ENCODE results near the gene RAB38.

DNA sequence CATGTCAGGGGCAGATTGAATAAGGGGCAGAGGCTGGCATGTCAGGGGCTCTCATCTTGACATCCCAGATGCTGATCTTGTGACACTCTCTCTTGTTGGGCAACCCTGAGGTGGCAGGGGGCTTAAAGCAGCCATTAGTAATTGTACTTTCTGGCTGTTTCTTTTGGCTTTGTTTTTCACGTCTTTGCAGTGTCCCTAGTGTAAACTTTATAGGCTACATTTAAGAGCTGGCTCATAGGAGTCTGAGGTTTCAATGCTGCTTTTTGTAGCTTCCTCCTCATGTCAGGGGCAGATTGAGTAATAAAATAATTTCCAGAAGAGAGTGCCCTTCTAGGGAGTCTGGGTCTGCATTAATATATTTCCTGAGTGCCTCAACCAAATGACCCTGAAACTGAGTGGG lies 86.1 kb downstream of the RAB38 start:
- TF ChIP-seq, protein P1, sequence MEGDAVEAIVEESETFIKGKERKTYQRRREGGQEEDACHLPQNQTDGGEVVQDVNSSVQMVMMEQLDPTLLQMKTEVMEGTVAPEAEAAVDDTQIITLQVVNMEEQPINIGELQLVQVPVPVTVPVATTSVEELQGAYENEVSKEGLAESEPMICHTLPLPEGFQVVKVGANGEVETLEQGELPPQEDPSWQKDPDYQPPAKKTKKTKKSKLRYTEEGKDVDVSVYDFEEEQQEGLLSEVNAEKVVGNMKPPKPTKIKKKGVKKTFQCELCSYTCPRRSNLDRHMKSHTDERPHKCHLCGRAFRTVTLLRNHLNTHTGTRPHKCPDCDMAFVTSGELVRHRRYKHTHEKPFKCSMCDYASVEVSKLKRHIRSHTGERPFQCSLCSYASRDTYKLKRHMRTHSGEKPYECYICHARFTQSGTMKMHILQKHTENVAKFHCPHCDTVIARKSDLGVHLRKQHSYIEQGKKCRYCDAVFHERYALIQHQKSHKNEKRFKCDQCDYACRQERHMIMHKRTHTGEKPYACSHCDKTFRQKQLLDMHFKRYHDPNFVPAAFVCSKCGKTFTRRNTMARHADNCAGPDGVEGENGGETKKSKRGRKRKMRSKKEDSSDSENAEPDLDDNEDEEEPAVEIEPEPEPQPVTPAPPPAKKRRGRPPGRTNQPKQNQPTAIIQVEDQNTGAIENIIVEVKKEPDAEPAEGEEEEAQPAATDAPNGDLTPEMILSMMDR (IDR thresholded peaks at IDR 0.05) = no peak
- TF ChIP-seq POLR2A (IDR thresholded peaks at IDR 0.05) = no peak

Data from uterus (tissue), 2 donors.